Measurements from ENCODE around the gene AICDA.
A peak's percentile ranks its signal among the peaks of the same experiment; 100 is the strongest.
"Not testable (repeated sequence)": the region's sequence is repeated elsewhere in the genome, so short reads cannot be mapped to it uniquely, and the experiment has no call there.

The AICDA gene

GRCh38 chr12:8637244-8637643, 24.6 kb upstream of the AICDA start:
- in situ Hi-C loops (cut with MboI; ENCODE audit: low pct_unique_long_range_greater_than_20kb, low sequenced_read_pairs, unreplicated experiment): no loop called here
- no peak for DNase-seq (ENCODE audit: low spot score)

DNA sequence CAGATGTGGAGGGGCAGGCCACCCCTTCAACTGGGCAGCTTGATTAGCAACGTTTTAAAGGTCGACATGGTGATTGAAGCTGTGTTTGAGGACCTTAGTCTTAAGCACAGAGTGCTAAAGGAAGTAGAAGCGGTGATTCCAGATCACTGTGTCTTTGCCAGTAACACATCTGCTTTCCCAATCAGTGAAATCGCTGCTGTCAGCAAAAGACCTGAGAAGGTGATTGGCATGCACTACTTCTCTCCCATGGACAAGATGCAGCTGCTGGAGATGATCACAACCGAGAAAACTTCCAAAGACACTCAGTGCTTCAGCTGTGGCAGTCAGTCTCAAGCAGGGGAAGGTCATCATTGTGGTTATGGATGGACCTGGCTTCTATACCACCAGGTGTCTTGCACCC, 23.9 kb upstream of the AICDA start:
- in situ Hi-C loops (cut with MboI; ENCODE audit: low pct_unique_long_range_greater_than_20kb, low sequenced_read_pairs, unreplicated experiment): no loop called here
- no peak for DNase-seq (ENCODE audit: low spot score)
- TF ChIP-seq, protein P1, sequence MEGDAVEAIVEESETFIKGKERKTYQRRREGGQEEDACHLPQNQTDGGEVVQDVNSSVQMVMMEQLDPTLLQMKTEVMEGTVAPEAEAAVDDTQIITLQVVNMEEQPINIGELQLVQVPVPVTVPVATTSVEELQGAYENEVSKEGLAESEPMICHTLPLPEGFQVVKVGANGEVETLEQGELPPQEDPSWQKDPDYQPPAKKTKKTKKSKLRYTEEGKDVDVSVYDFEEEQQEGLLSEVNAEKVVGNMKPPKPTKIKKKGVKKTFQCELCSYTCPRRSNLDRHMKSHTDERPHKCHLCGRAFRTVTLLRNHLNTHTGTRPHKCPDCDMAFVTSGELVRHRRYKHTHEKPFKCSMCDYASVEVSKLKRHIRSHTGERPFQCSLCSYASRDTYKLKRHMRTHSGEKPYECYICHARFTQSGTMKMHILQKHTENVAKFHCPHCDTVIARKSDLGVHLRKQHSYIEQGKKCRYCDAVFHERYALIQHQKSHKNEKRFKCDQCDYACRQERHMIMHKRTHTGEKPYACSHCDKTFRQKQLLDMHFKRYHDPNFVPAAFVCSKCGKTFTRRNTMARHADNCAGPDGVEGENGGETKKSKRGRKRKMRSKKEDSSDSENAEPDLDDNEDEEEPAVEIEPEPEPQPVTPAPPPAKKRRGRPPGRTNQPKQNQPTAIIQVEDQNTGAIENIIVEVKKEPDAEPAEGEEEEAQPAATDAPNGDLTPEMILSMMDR (IDR thresholded peaks at IDR 0.05; ENCODE audit: extremely low read depth, insufficient read depth, missing control alignments): no peak

More at GRCh38 chr12:8637244-8637643, 24.6 kb upstream of the AICDA start:
- TF ChIP-seq, protein P1 (IDR thresholded peaks at IDR 0.05; ENCODE audit: extremely low read depth, insufficient read depth, missing control alignments): no peak

DNA sequence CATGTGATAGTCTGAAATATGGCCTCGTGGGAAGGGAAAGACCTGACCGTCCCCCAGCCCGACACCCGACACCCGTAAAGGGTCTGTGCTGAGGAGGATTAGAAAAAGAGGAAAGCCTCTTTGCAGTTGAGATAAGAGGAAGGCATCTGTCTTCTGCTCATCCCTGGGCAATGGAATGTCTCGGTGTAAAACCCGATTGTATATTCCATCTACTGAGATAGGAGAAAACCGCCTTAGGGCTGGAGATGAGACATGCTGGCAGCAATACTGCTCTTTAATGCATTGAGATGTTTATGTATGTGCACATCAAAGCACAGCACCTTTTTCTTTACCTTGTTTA, 23.3 kb upstream of the AICDA start:
- DNase-seq (ENCODE audit: low spot score); in situ Hi-C loops (cut with MboI; ENCODE audit: low pct_unique_long_range_greater_than_20kb, low sequenced_read_pairs, unreplicated experiment): not testable (repeated sequence)

GRCh38 chr12:8635342-8636006, 22.8 kb upstream of the AICDA start:
- in situ Hi-C loops (cut with MboI; ENCODE audit: low pct_unique_long_range_greater_than_20kb, low sequenced_read_pairs, unreplicated experiment); DNase-seq (ENCODE audit: low spot score): not testable (repeated sequence)

- TF ChIP-seq, protein P1 (IDR thresholded peaks at IDR 0.05; ENCODE audit: extremely low read depth, insufficient read depth, missing control alignments): no peak
- in situ Hi-C loops (cut with MboI; ENCODE audit: low pct_unique_long_range_greater_than_20kb, low sequenced_read_pairs, unreplicated experiment): no loop called here
- DNase-seq (ENCODE audit: low spot score): no peak
Measured at GRCh38 chr12:8630131-8630530, 17.5 kb upstream of the AICDA start.

GRCh38 chr12:8629486-8630033, 16.9 kb upstream of the AICDA start:
- TF ChIP-seq, protein P1 (IDR thresholded peaks at IDR 0.05; ENCODE audit: extremely low read depth, insufficient read depth, missing control alignments): no peak
- DNase-seq (ENCODE audit: low spot score): peak; percentile 62
- in situ Hi-C loops (cut with MboI; ENCODE audit: low pct_unique_long_range_greater_than_20kb, low sequenced_read_pairs, unreplicated experiment): no loop called here

- TF ChIP-seq, protein P1 (IDR thresholded peaks at IDR 0.05; ENCODE audit: extremely low read depth, insufficient read depth, missing control alignments): no peak
- in situ Hi-C loops (cut with MboI; ENCODE audit: low pct_unique_long_range_greater_than_20kb, low sequenced_read_pairs, unreplicated experiment): no loop called here
- no peak for DNase-seq (ENCODE audit: low spot score)
Measured at GRCh38 chr12:8628731-8629130, 16.1 kb upstream of the AICDA start.

DNA sequence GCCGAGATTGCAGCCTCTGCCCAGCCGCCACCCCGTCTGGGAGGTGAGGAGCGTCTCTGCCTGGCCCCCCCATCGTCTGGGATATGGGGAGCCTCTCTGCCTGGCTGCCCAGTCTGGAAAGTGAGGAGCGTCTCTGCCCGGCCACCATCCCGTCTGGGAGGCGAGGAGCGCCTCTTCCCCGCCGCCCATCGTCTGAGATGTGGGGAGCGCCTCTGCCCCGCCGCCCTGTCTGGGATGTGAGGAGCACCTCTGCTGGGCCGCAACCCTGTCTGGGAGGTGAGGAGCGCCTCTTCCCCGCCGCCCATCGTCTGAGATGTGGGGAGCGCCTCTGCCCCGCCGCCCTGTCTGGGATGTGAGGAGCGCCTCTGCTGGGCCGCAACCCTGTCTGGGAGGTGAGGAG, 12.1 kb upstream of the AICDA start:
- DNase-seq (ENCODE audit: low spot score); in situ Hi-C loops (cut with MboI; ENCODE audit: low pct_unique_long_range_greater_than_20kb, low sequenced_read_pairs, unreplicated experiment): not testable (repeated sequence)
